GM12878 (cell line): Measurements from ENCODE around the gene AGAP1. TPM values are rescaled to one million over a fixed set of nuclear protein-coding genes. Genes with fewer than 3 reads are reported as not detected.

ENCODE experiments used
- ATAC-seq: fragments of 200-7000 bp; cut with Tn5 transposase; 3 replicates; pipeline ENCODE4 v1.9.1; 2020; ENCODE audit warnings: mild to moderate bottlenecking, moderate library complexity
- BruUV-seq: library from RNA; stranded (reverse); fragments of 400-500 nt; replicated peaks from 2 replicates; lab custom pipeline; 2021; lab: Mats Ljungman, UMichigan
- CTCF ChIA-PET: fragments of 300-600 bp; sonication (Branson Sonifier 250); formaldehyde crosslinking; extraction: SDS; loops from one replicate; lab custom pipeline; 2021; ENCODE audit warnings: inconsistent platforms; lab: Yijun Ruan, JAX
- POLR2A ChIA-PET: fragments of 350-600 bp; formaldehyde crosslinking; extraction: SDS; loops from one replicate; lab custom pipeline; 2021; ENCODE audit warnings: inconsistent platforms; lab: Charles Lee
- RAD21 ChIA-PET: fragments of 300-600 bp; sonication (Branson Sonifier 250); formaldehyde crosslinking; loops from one replicate; lab custom pipeline; 2023; ENCODE audit warnings: antibody characterized with exemption; ENCODE audit not compliant: unreplicated experiment; lab: Charles Lee
- SMC1A ChIA-PET: fragments of 300-600 bp; sonication (Branson Sonifier 250); formaldehyde crosslinking; loops from one replicate; lab custom pipeline; 2023; ENCODE audit not compliant: unreplicated experiment, uncharacterized antibody; lab: Charles Lee
- DNase-seq: peaks from one replicate; pipeline ENCODE4 v3.0.0-alpha.2; 2011; ENCODE audit warnings: low read depth, low spot score
- FAIRE-seq: peaks from 3 replicates; lab custom pipeline; 2011; peaks lifted over from hg19 to GRCh38; lab: Jason Lieb, UNC
- H2AFZ ChIP-seq: 2 replicates; pipeline ENCODE4 v1.6.0; 2011; ENCODE audit warnings: low read depth, low read length, control low read depth; ENCODE audit not compliant: control insufficient read depth
- H3K27ac ChIP-seq: 2 replicates; pipeline ENCODE4 v1.5.1; 2011; ENCODE audit warnings: control low read depth; ENCODE audit not compliant: control insufficient read depth, insufficient read depth
- H3K27me3 ChIP-seq, 2 experiments: replicated peaks in 1 of 2; 2 replicates each; pipeline versions ENCODE4 v1.6.0 to v1.6.1; 2011; ENCODE audit warnings: low read length in 1 of 2; ENCODE audit not compliant: control insufficient read depth in 2 of 2, insufficient read depth in 2 of 2
- H3K36me3 ChIP-seq, 2 experiments: 2 replicates each; pipeline ENCODE4 v1.5.1; 2011; ENCODE audit warnings: low read length in 1 of 2; ENCODE audit not compliant: control insufficient read depth in 2 of 2, insufficient read depth in 2 of 2
- H3K4me1 ChIP-seq: 2 replicates; pipeline ENCODE4 v1.6.1; 2011; ENCODE audit warnings: mild to moderate bottlenecking, low read length, moderate library complexity, mixed read lengths; ENCODE audit not compliant: control insufficient read depth, insufficient read depth
- H3K4me2 ChIP-seq: 2 replicates; pipeline ENCODE4 v1.6.0; 2011; ENCODE audit warnings: control low read depth; ENCODE audit not compliant: control insufficient read depth, insufficient read depth
- H3K4me3 ChIP-seq: fragments of 200-600 bp; sonication (generic); 2 replicates; pipeline ENCODE4 v1.5.1; 2016
- H3K79me2 ChIP-seq: 2 replicates; pipeline ENCODE4 v1.6.0; 2011; ENCODE audit warnings: low read length; ENCODE audit not compliant: control insufficient read depth, insufficient read depth
- H3K9ac ChIP-seq: 2 replicates; pipeline ENCODE4 v1.8.0; 2011; ENCODE audit warnings: low read length, control low read depth, mixed read lengths; ENCODE audit not compliant: control insufficient read depth, insufficient read depth
- H3K9me3 ChIP-seq: replicated peaks from 3 replicates; pipeline ENCODE4 v1.5.1; 2011; ENCODE audit warnings: mild to moderate bottlenecking, low read length; ENCODE audit not compliant: control insufficient read depth, insufficient read depth
- H4K20me1 ChIP-seq: 2 replicates; pipeline ENCODE4 v1.6.0; 2011; ENCODE audit not compliant: control insufficient read depth, insufficient read depth
- BCL11A ChIP-seq: IDR thresholded peaks from 2 replicates; pipeline ENCODE4 v1.6.1; 2011; ENCODE audit warnings: low read depth, low read length
- CBX3 ChIP-seq: fragments of 200-600 bp; sonication (generic); IDR thresholded peaks from 2 replicates; pipeline ENCODE4 v1.6.1; 2016; ENCODE audit warnings: low read depth, borderline replicate concordance
- CHD4 ChIP-seq: fragments of 200-600 bp; sonication (generic); IDR thresholded peaks from 2 replicates; pipeline ENCODE4 v1.6.1; 2016; ENCODE audit warnings: mild to moderate bottlenecking
- FOXM1 ChIP-seq: IDR thresholded peaks from 2 replicates; pipeline ENCODE4 v1.6.1; 2012; ENCODE audit warnings: low read depth, mild to moderate bottlenecking, inconsistent platforms, low read length, moderate library complexity
- IKZF1 ChIP-seq: fragments of 450-650 bp; conservative IDR thresholded peaks from 2 replicates; pipeline ENCODE4 v1.6.1; 2017; ENCODE audit warnings: antibody characterized with exemption, mild to moderate bottlenecking
- KAT2A ChIP-seq: conservative IDR thresholded peaks from 2 replicates; pipeline ENCODE4 v1.6.1; 2011; ENCODE audit warnings: low read depth, low read length; ENCODE audit not compliant: control insufficient read depth
- KDM1A ChIP-seq: fragments of 200-600 bp; sonication (generic); IDR thresholded peaks from 2 replicates; pipeline ENCODE4 v1.6.1; 2016; ENCODE audit warnings: borderline replicate concordance
- LARP7 ChIP-seq: fragments of 450-650 bp; IDR thresholded peaks from 2 replicates; pipeline ENCODE4 v1.6.1; 2017; ENCODE audit warnings: mild to moderate bottlenecking
- MEF2B ChIP-seq: fragments of 450-650 bp; IDR thresholded peaks from 2 replicates; pipeline ENCODE4 v1.6.1; 2018; ENCODE audit warnings: mild to moderate bottlenecking, moderate library complexity; ENCODE audit not compliant: partially characterized antibody, poor library complexity, severe bottlenecking
- MTA3 ChIP-seq: IDR thresholded peaks from 2 replicates; pipeline ENCODE4 v1.6.1; 2012; ENCODE audit warnings: low read length, inconsistent platforms, borderline replicate concordance
- MYC ChIP-seq: IDR thresholded peaks from 2 replicates; pipeline ENCODE4 v1.6.1; 2011; ENCODE audit warnings: mild to moderate bottlenecking, low read length, moderate library complexity, inconsistent platforms; ENCODE audit not compliant: insufficient read depth, insufficient replicate concordance, insufficient read length, severe bottlenecking
- NR2C1 ChIP-seq: fragments of 450-650 bp; IDR thresholded peaks from 2 replicates; pipeline ENCODE4 v1.6.1; 2017; ENCODE audit warnings: antibody characterized with exemption, mild to moderate bottlenecking, moderate library complexity
- NR2F1 ChIP-seq: fragments of 450-650 bp; conservative IDR thresholded peaks from 2 replicates; pipeline ENCODE4 v1.6.1; 2017; ENCODE audit warnings: mild to moderate bottlenecking
- PRDM15 ChIP-seq: fragments of 450-650 bp; formaldehyde crosslinking; IDR thresholded peaks from 2 replicates; pipeline ENCODE4 v1.4.0; 2020; ENCODE audit warnings: mild to moderate bottlenecking, moderate library complexity
- SRF ChIP-seq, 2 experiments: IDR thresholded peaks; 2 replicates each; pipeline ENCODE4 v1.6.1; 2011; ENCODE audit warnings: low read depth in 2 of 2, low read length in 2 of 2, mild to moderate bottlenecking in 1 of 2, moderate library complexity in 1 of 2
- ZBTB11 ChIP-seq: fragments of 450-650 bp; formaldehyde crosslinking; IDR thresholded peaks from 2 replicates; pipeline ENCODE4 v1.5.0; 2022; ENCODE audit warnings: mild to moderate bottlenecking, missing genetic modification characterization
- ZNF217 ChIP-seq: fragments of 450-650 bp; IDR thresholded peaks from 2 replicates; pipeline ENCODE4 v1.6.1; 2017; ENCODE audit warnings: antibody characterized with exemption, mild to moderate bottlenecking
- ZNF24 ChIP-seq: fragments of 450-650 bp; IDR thresholded peaks from 2 replicates; pipeline ENCODE4 v1.6.1; 2017; ENCODE audit warnings: antibody characterized with exemption, mild to moderate bottlenecking
- ZNF274 ChIP-seq: IDR thresholded peaks from one replicate; pipeline ENCODE4 v1.8.0; 2011; ENCODE audit not compliant: insufficient read length, insufficient read depth
- WGBS: methylation state at CpG from one replicate; pipeline ENCODE4 v1.1.6; 2016; ENCODE audit warnings: low lambda C conversion rate; ENCODE audit not compliant: insufficient replicate concordance, insufficient coverage; ENCODE audit errors: missing lambda C conversion rate; 5-methylcytosine and 5-hydroxymethylcytosine counted together
- in situ Hi-C: fragments of 300-500 bp; cut with MboI; formaldehyde crosslinking; loops from 9 replicates; pipeline ENCODE4 v1.14.3; 2018; ENCODE audit warnings: mixed read lengths
- intact Hi-C: fragments of 100-400 bp; cut with micrococcal nuclease; formaldehyde crosslinking; loops from one replicate; pipeline ENCODE4 v1.14.2; 2022; ENCODE audit not compliant: unreplicated experiment
- polyA plus RNA-seq, 11 experiments: library from polyadenylated mRNA; depleted of rRNA in 4 of 11; unstranded in 6 of 11; stranded (reverse) in 5 of 11; fragments of >200 nt; fragmentation: Nextera tagmentation in 4 of 11; fragmentation: Illumina TruSeq in 1 of 11; extraction: Ambion mirVana in 4 of 11; extraction: Trizol in 1 of 11; gene quantifications; 1 replicate in 1 of 11; 2 replicates in 10 of 11; pipeline versions ENCODE4 v1.2.1 to v1.2.3, GENCODE V29; 2011 to 2016; ENCODE audit warnings: inconsistent platforms in 2 of 11, missing spikeins in 2 of 11, low read depth in 1 of 11
- total RNA-seq, 4 experiments: library from RNA; depleted of rRNA in 3 of 4; stranded (reverse); fragments of >200 nt in 3 of 4; fragmentation: Illumina TruSeq in 1 of 4; extraction: Trizol in 1 of 4; gene quantifications; 2 replicates each; pipeline versions ENCODE4 v1.2.1 to v1.2.3, GENCODE V29; 2013 to 2021

The AGAP1 gene
- total and polyA plus RNA-seq, 10 of the 15 experiments (the other 5 are each of a cell fraction or from before 2014, with no cell fraction given) = 0.05 to 0.15 (median 0.06) TPM; not detected in 7

- H3K79me2 ChIP-seq = no peaks in the 10 kb centered on the region
- SMC1A ChIA-PET = no interaction called here
- no peaks in the 10 kb centered on the region for H3K4me1 ChIP-seq
- WGBS = 52% methylated on average over 16 of the region's 16 CpGs
- CTCF ChIA-PET = no interaction called here
- intact Hi-C loops = no loop called here
- no peak for TF ChIP-seq ZBTB11 (CRISPR knock-in tag)
- TF ChIP-seq ZNF274 = no peak
- no peak for TF ChIP-seq NR2F1
- no peak for TF ChIP-seq SRF (IDR thresholded peaks at IDR 0.05; ENCODE audit: low read depth in 2 of 2, low read length in 2 of 2)
- TF ChIP-seq MTA3 = no peak
- no peak for TF ChIP-seq MEF2B
- no peak for TF ChIP-seq CBX3
- TF ChIP-seq KAT2A = no peak
- no peak for TF ChIP-seq KDM1A
- no peak for TF ChIP-seq FOXM1
- no peak for TF ChIP-seq ZNF217
- TF ChIP-seq ZNF24 = no peak
- TF ChIP-seq BCL11A = no peak
- TF ChIP-seq PRDM15 = no peak
- no peak for TF ChIP-seq MYC
- no peak for TF ChIP-seq CHD4
- TF ChIP-seq LARP7 = no peak
- TF ChIP-seq NR2C1 = no peak
- TF ChIP-seq IKZF1 = no peak
- H3K27me3 ChIP-seq = no peaks in the 10 kb centered on the region
- DNase-seq (no peak), ATAC-seq (no peak), FAIRE-seq (no peak)
- RAD21 ChIA-PET = no interaction called here
- no peak overlapping the region for H3K9ac ChIP-seq
- no peaks in the 10 kb centered on the region for H3K9me3 ChIP-seq
- no peak overlapping the region for H3K4me3 ChIP-seq
- no peaks in the 10 kb centered on the region for H4K20me1 ChIP-seq
- H3K27ac ChIP-seq = no peak overlapping the region
- BruUV-seq = no TSS peak
- in situ Hi-C loops = no loop called here
- no peak overlapping the region for H2AFZ ChIP-seq
- no peaks in the 10 kb centered on the region for H3K36me3 ChIP-seq
- H3K4me2 ChIP-seq = no peak overlapping the region
- POLR2A ChIA-PET = no interaction called here
Observed at GRCh38 chr2:235677276-235677788, 183.5 kb downstream of the AGAP1 start.
